ENCODE data around the gene TPM2.

TPM2 gene

GRCh38 chr9:35713578-35713977 is 23.9 kb upstream of the TPM2 start:
- H3K9ac ChIP-seq (ENCODE audit: low read length): no peak overlapping the region
- TF ChIP-seq CTCF (IDR thresholded peaks at IDR 0.05; ENCODE audit: insufficient read depth, low read length, poor library complexity, severe bottlenecking): no peak
- TF ChIP-seq EZH2phosphoT487 (conservative IDR thresholded peaks at IDR 0.05; ENCODE audit: low read length): no peak
- no peaks in the 10 kb centered on the region for H3K9me2 ChIP-seq (replicated peaks; ENCODE audit: insufficient read depth, low read length)
- no peak overlapping the region for H3K4me3 ChIP-seq (ENCODE audit: insufficient read depth, low read length, poor library complexity, severe bottlenecking)
- H3K27me3 ChIP-seq (ENCODE audit: low read length): no peaks in the 10 kb centered on the region
- no peak overlapping the region for H3K27ac ChIP-seq (ENCODE audit: low read depth, low read length)
- peaks cover 15% of the 10 kb centered on the region; the same call in 1 of the 2 replicates for H3K36me3 ChIP-seq (ENCODE audit: low read length)
- no peaks in the 10 kb centered on the region for H3F3A ChIP-seq (ENCODE audit: insufficient read depth)
- no peak overlapping the region for H3K4me2 ChIP-seq (ENCODE audit: low read depth, low read length, poor library complexity, severe bottlenecking)
- H3K9me3 ChIP-seq (ENCODE audit: insufficient read depth, low read length): no peaks in the 10 kb centered on the region
- no peaks in the 10 kb centered on the region for H4K20me1 ChIP-seq (ENCODE audit: low read depth, low read length)
- H2AFZ ChIP-seq (ENCODE audit: low read depth, low read length, severe bottlenecking): no peak overlapping the region
- H3K79me2 ChIP-seq (ENCODE audit: insufficient read depth, low read length): no peaks in the 10 kb centered on the region

DNA sequence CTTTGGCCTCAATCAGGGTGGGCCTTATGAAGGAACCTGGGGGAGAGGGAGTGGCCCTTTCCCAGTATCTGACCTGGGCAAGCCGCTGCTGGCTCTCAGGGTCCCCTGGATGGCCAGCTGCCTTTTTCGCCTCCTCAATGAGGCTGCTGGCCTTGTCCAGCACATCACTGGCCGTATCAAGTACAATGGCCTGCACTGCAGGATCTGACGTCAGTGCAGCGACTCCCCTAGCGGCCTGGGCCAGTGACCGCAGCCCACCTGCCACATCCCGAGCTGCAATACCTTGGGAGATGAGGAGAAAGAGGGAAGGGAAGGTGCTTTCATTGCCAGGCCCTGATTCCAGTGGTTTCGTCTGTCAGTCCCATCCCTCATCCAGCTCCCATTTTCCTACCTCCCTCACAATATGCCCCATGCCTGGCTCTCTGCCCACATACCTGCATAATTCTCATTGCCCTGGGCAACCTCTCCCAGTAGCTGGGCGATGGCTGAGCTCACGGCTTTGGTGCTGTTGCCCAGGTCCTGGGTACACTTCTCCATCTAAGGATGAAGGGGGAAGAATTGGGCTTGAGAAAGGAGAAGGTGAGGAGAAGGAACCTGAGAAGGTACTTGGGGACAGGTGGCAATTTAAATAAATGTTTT is 23.2 kb upstream of the TPM2 start:
- Histone ChIP-seq H3K9me2 (replicated peaks; ENCODE audit: insufficient read depth, low read length) (no peaks in the 10 kb centered on the region), H3K27ac (ENCODE audit: low read depth, low read length) (no peak overlapping the region), H2AFZ (ENCODE audit: low read depth, low read length, severe bottlenecking) (no peak overlapping the region), H3K36me3 (ENCODE audit: low read length) (peaks cover 19% of the 10 kb centered on the region; the same call in 1 of the 2 replicates), H3K79me2 (ENCODE audit: insufficient read depth, low read length) (no peaks in the 10 kb centered on the region), H3K4me3 (ENCODE audit: insufficient read depth, low read length, poor library complexity, severe bottlenecking) (no peak overlapping the region), H4K20me1 (ENCODE audit: low read depth, low read length) (no peaks in the 10 kb centered on the region), H3K4me2 (ENCODE audit: low read depth, low read length, poor library complexity, severe bottlenecking) (no peak overlapping the region), H3K9me3 (ENCODE audit: insufficient read depth, low read length) (no peaks in the 10 kb centered on the region), H3F3A (ENCODE audit: insufficient read depth) (no peaks in the 10 kb centered on the region), H3K27me3 (ENCODE audit: low read length) (no peaks in the 10 kb centered on the region), H3K9ac (ENCODE audit: low read length) (no peak overlapping the region)
- no peak for TF ChIP-seq CTCF (IDR thresholded peaks at IDR 0.05; ENCODE audit: insufficient read depth, low read length, poor library complexity, severe bottlenecking)
- TF ChIP-seq EZH2phosphoT487 (conservative IDR thresholded peaks at IDR 0.05; ENCODE audit: low read length): no peak

GRCh38 chr9:35711501-35712428 is 22.0 kb upstream of the TPM2 start:
- TF ChIP-seq CTCF (IDR thresholded peaks at IDR 0.05; ENCODE audit: insufficient read depth, low read length, poor library complexity, severe bottlenecking): no peak
- TF ChIP-seq EZH2phosphoT487 (conservative IDR thresholded peaks at IDR 0.05; ENCODE audit: low read length): no peak
- no peak overlapping the region for H3K27ac ChIP-seq (ENCODE audit: low read depth, low read length)
- H3F3A ChIP-seq (ENCODE audit: insufficient read depth): no peaks in the 10 kb centered on the region
- H3K36me3 ChIP-seq (ENCODE audit: low read length): peaks cover 19% of the 10 kb centered on the region; the same call in 1 of the 2 replicates
- no peaks in the 10 kb centered on the region for H3K79me2 ChIP-seq (ENCODE audit: insufficient read depth, low read length)
- no peaks in the 10 kb centered on the region for H3K27me3 ChIP-seq (ENCODE audit: low read length)
- H3K4me2 ChIP-seq (ENCODE audit: low read depth, low read length, poor library complexity, severe bottlenecking): no peak overlapping the region
- no peak overlapping the region for H3K4me3 ChIP-seq (ENCODE audit: insufficient read depth, low read length, poor library complexity, severe bottlenecking)
- no peak overlapping the region for H2AFZ ChIP-seq (ENCODE audit: low read depth, low read length, severe bottlenecking)
- no peaks in the 10 kb centered on the region for H3K9me3 ChIP-seq (ENCODE audit: insufficient read depth, low read length)
- no peak overlapping the region for H3K9ac ChIP-seq (ENCODE audit: low read length)
- H4K20me1 ChIP-seq (ENCODE audit: low read depth, low read length): no peaks in the 10 kb centered on the region
- H3K9me2 ChIP-seq (replicated peaks; ENCODE audit: insufficient read depth, low read length): no peaks in the 10 kb centered on the region
